GM19328 (cell line): ENCODE measurements around the gene MYCBP2.
"Not testable (repeated sequence)": the region's sequence is repeated elsewhere in the genome, so short reads cannot be mapped to it uniquely, and the experiment has no call there.

Experiments used
- ATAC-seq: cut with Tn5 transposase; IDR thresholded peaks from one replicate; pipeline ENCODE4 v1.9.1; 2021; ENCODE audit warnings: mild to moderate bottlenecking, moderate library complexity; ENCODE audit not compliant: unreplicated experiment

The MYCBP2 gene

GRCh38 chr13:77306458-77306857 is 20.4 kb downstream of the MYCBP2 start:
- ATAC-seq: no peak

- ATAC-seq: no peak
Measured at GRCh38 chr13:77305266-77305665, 21.6 kb downstream of the MYCBP2 start.

GRCh38 chr13:77300176-77301037 is 26.5 kb downstream of the MYCBP2 start:
- ATAC-seq: no peak

GRCh38 chr13:77299587-77299986 is 27.3 kb downstream of the MYCBP2 start:
- no peak for ATAC-seq

- ATAC-seq: peak; percentile 66
Measured at GRCh38 chr13:77298426-77298825, 28.5 kb downstream of the MYCBP2 start.

- ATAC-seq: no peak
Measured at GRCh38 chr13:77291774-77292173, 35.1 kb downstream of the MYCBP2 start.

GRCh38 chr13:77290342-77290741 is 36.6 kb downstream of the MYCBP2 start:
- no peak for ATAC-seq

GRCh38 chr13:77289851-77290250 is 37.0 kb downstream of the MYCBP2 start:
- no peak for ATAC-seq

GRCh38 chr13:77285632-77286031 is 41.3 kb downstream of the MYCBP2 start:
- not testable (repeated sequence) for ATAC-seq

GRCh38 chr13:77285098-77285497 is 41.8 kb downstream of the MYCBP2 start:
- ATAC-seq: no peak

GRCh38 chr13:77274126-77274525 is 52.8 kb downstream of the MYCBP2 start:
- no peak for ATAC-seq

- no peak for ATAC-seq
Measured at GRCh38 chr13:77269141-77269540, 57.8 kb downstream of the MYCBP2 start.

GRCh38 chr13:77267362-77267761 is 59.5 kb downstream of the MYCBP2 start:
- ATAC-seq: no peak

- no peak for ATAC-seq
Measured at GRCh38 chr13:77265336-77265735, 61.6 kb downstream of the MYCBP2 start.

- ATAC-seq: no peak
Measured at GRCh38 chr13:77262198-77262597, 64.7 kb downstream of the MYCBP2 start.

- no peak for ATAC-seq
Measured at GRCh38 chr13:77250975-77251374, 75.9 kb downstream of the MYCBP2 start.

GRCh38 chr13:77245224-77245623 is 81.7 kb downstream of the MYCBP2 start:
- not testable (repeated sequence) for ATAC-seq

GRCh38 chr13:77239312-77239711 is 87.6 kb downstream of the MYCBP2 start:
- ATAC-seq: no peak

- ATAC-seq: no peak
Measured at GRCh38 chr13:77235456-77236022, 91.4 kb downstream of the MYCBP2 start.

- no peak for ATAC-seq
Measured at GRCh38 chr13:77233159-77233558, 93.7 kb downstream of the MYCBP2 start.

GRCh38 chr13:77230560-77230959 is 96.3 kb downstream of the MYCBP2 start:
- no peak for ATAC-seq

- ATAC-seq: no peak
Measured at GRCh38 chr13:77225946-77226345, 100.9 kb downstream of the MYCBP2 start.
